NT2/D1 (cell line): ENCODE results near the gene CEP112.

ENCODE experiments used
- SUZ12 ChIP-seq: IDR thresholded peaks from 2 replicates; pipeline ENCODE4 v1.6.1; 2011; ENCODE audit not compliant: insufficient read length, insufficient read depth; ENCODE audit errors: extremely low read depth
- YY1 ChIP-seq: IDR thresholded peaks from 2 replicates; pipeline ENCODE4 v1.6.1; 2011; ENCODE audit not compliant: insufficient read length, insufficient read depth
- ZNF274 ChIP-seq: IDR thresholded peaks from 2 replicates; pipeline ENCODE4 v1.6.1; 2011; ENCODE audit warnings: mild to moderate bottlenecking, low read depth, low read length

DNA sequence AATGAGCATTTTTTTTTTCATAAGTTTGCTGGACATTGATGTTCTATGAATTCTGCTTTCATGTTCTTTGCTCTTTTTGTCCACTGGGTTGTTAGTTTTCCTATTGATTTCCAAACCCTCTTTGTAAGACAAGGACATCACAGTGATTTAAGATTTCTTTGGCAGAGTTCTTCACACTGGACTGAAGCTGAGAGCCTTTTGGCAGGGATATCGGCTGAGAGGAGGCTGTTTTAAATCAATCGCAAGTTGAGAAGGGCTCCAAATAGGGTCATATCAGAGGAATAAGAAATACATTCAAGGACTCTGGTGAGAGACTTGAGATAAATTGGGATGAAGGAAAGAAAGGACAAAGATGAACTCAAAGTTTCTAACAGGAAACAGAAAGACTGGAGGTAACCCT, 464.7 kb downstream of the CEP112 start:
- TF ChIP-seq ZNF274 (no peak), SUZ12 (no peak), YY1 (no peak)
